GM12878 (cell line): ENCODE results near the gene TNRC6C. TPM values are rescaled to one million over a fixed set of nuclear protein-coding genes. Genes with fewer than 3 reads are reported as not detected.

Experiments used
- CBFB ChIP-seq: IDR thresholded peaks from 2 replicates; pipeline ENCODE4 v1.6.1; 2016; ENCODE audit warnings: antibody characterized with exemption, low read depth
- CHD2 ChIP-seq: IDR thresholded peaks from 2 replicates; pipeline ENCODE4 v1.6.1; 2011; ENCODE audit warnings: low read depth, low read length, improper control_type of control experiment, borderline replicate concordance
- E2F4 ChIP-seq: IDR thresholded peaks from 2 replicates; pipeline ENCODE4 v1.6.1; 2012; ENCODE audit warnings: low read depth, low read length, improper control_type of control experiment
- EZH2 ChIP-seq: IDR thresholded peaks from 2 replicates; pipeline ENCODE4 v1.6.1; 2012; ENCODE audit warnings: low read depth, mild to moderate bottlenecking, control low read depth, inconsistent platforms, low read length, borderline replicate concordance; ENCODE audit not compliant: control insufficient read depth
- GABPA ChIP-seq: IDR thresholded peaks from 2 replicates; pipeline ENCODE4 v1.6.1; 2014; ENCODE audit warnings: antibody characterized with exemption, low read depth, mild to moderate bottlenecking, inconsistent platforms
- LARP7 ChIP-seq: fragments of 450-650 bp; IDR thresholded peaks from 2 replicates; pipeline ENCODE4 v1.6.1; 2017; ENCODE audit warnings: mild to moderate bottlenecking
- MYC ChIP-seq: IDR thresholded peaks from 2 replicates; pipeline ENCODE4 v1.6.1; 2011; ENCODE audit warnings: mild to moderate bottlenecking, low read length, moderate library complexity, inconsistent platforms; ENCODE audit not compliant: insufficient read depth, insufficient replicate concordance, insufficient read length, severe bottlenecking
- NBN ChIP-seq: fragments of 450-650 bp; IDR thresholded peaks from 2 replicates; pipeline ENCODE4 v1.6.1; 2016
- SMAD5 ChIP-seq: IDR thresholded peaks from 2 replicates; pipeline ENCODE4 v1.6.1; 2016; ENCODE audit warnings: antibody characterized with exemption, low read depth
- SMARCA5 ChIP-seq: fragments of 450-650 bp; IDR thresholded peaks from 2 replicates; pipeline ENCODE4 v1.6.1; 2017; ENCODE audit warnings: mild to moderate bottlenecking
- SPI1 ChIP-seq: IDR thresholded peaks from 2 replicates; pipeline ENCODE4 v1.6.1; 2011; ENCODE audit warnings: low read depth, mild to moderate bottlenecking, low read length, moderate library complexity, borderline replicate concordance; ENCODE audit not compliant: insufficient read depth
- STAT3 ChIP-seq: IDR thresholded peaks from 2 replicates; pipeline ENCODE4 v1.6.1; 2011; ENCODE audit warnings: low read depth, low read length, improper control_type of control experiment
- ZNF24 ChIP-seq: fragments of 450-650 bp; IDR thresholded peaks from 2 replicates; pipeline ENCODE4 v1.6.1; 2017; ENCODE audit warnings: antibody characterized with exemption, mild to moderate bottlenecking
- polyA plus RNA-seq, 11 experiments: library from polyadenylated mRNA; depleted of rRNA in 4 of 11; unstranded in 6 of 11; stranded (reverse) in 5 of 11; fragments of >200 nt; fragmentation: Nextera tagmentation in 4 of 11; fragmentation: Illumina TruSeq in 1 of 11; extraction: Ambion mirVana in 4 of 11; extraction: Trizol in 1 of 11; gene quantifications; 1 replicate in 1 of 11; 2 replicates in 10 of 11; pipeline versions ENCODE4 v1.2.1 to v1.2.3, GENCODE V29; 2011 to 2016; ENCODE audit warnings: inconsistent platforms in 2 of 11, missing spikeins in 2 of 11, low read depth in 1 of 11
- total RNA-seq, 4 experiments: library from RNA; depleted of rRNA in 3 of 4; stranded (reverse); fragments of >200 nt in 3 of 4; fragmentation: Illumina TruSeq in 1 of 4; extraction: Trizol in 1 of 4; gene quantifications; 2 replicates each; pipeline versions ENCODE4 v1.2.1 to v1.2.3, GENCODE V29; 2013 to 2021
- TF ChIP-seq, protein P1 (sequence below): IDR thresholded peaks from 2 replicates; pipeline ENCODE4 v1.6.1; 2011; ENCODE audit warnings: borderline replicate concordance, low read depth, mild to moderate bottlenecking, moderate library complexity, low read length; ENCODE audit not compliant: insufficient read depth, poor library complexity, severe bottlenecking
- TF ChIP-seq, protein P2 (sequence below): fragments of 450-650 bp; IDR thresholded peaks from 2 replicates; pipeline ENCODE4 v1.6.1; 2017; ENCODE audit warnings: mild to moderate bottlenecking
- TF ChIP-seq, protein P3 (sequence below): IDR thresholded peaks from 2 replicates; pipeline ENCODE4 v1.6.1; 2011; ENCODE audit warnings: mild to moderate bottlenecking, low read depth, low read length, moderate library complexity; ENCODE audit not compliant: insufficient replicate concordance
- TF ChIP-seq, protein P4 (sequence below): IDR thresholded peaks from 2 replicates; pipeline ENCODE4 v1.6.1; 2012; ENCODE audit warnings: low read length, inconsistent platforms
- TF ChIP-seq, protein P5 (sequence below): IDR thresholded peaks from 2 replicates; pipeline ENCODE4 v1.6.1; 2012; ENCODE audit warnings: mild to moderate bottlenecking, low read depth, low read length

Gene TNRC6C
- total and polyA plus RNA-seq, 10 of the 15 experiments (the other 5 are each of a cell fraction or from before 2014, with no cell fraction given) = 0.40 to 6.1 (median 0.96) TPM

DNA sequence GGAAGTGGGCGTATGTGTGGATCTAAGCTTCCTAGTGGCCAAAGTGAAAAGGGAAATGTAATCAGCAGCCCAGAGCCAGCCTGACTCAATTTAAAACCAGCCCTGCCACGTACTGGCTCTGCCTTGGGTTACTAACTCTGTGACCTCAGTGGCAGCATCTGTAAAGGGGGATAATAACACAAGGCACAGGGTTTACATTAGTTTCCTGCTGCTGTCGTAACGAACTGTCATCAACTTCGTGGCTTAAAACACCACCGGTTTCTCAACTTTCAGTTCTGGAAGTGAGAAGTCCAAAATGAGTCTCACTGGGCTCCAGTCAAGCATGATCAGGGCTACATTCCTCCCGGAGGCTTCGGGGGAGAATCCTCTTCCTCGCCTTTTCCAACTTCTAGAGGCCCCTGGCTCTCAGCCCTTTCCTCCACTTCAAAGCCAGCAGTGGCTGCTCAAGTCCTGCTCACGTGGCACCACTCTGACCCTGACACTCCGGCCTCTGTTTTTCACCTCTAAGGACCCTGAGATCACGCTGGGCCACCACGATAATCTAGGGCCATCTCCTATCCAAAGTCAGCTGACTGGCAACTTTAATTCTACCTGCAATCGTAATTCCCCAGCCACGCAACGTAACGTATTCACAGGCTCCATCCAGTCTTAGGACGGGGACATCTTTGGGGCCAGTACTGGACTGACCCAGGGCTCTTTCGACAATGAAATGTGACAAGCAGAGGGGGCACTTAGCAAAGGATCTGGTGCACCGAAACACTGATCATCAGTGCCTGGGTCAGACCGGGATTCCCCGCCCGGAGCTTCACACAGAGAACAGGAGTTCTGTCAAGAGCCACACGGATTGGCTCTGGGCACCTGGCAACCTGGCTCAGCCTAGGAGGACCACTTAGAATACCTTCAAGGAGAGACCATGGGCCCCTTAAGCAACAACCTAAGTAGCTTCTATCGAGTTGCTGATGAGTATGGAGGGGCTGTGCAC, 155.6 kb downstream of the TNRC6C start (continued):
- TF ChIP-seq, protein P1, sequence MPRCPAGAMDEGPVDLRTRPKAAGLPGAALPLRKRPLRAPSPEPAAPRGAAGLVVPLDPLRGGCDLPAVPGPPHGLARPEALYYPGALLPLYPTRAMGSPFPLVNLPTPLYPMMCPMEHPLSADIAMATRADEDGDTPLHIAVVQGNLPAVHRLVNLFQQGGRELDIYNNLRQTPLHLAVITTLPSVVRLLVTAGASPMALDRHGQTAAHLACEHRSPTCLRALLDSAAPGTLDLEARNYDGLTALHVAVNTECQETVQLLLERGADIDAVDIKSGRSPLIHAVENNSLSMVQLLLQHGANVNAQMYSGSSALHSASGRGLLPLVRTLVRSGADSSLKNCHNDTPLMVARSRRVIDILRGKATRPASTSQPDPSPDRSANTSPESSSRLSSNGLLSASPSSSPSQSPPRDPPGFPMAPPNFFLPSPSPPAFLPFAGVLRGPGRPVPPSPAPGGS = no peak
- TF ChIP-seq NBN (no peak), CHD2 (no peak), STAT3 (no peak), MYC (no peak), GABPA (no peak), LARP7 (no peak), E2F4 (no peak), ZNF24 (no peak), SPI1 (no peak), SMAD5 (no peak), SMARCA5 (no peak), EZH2 (no peak), CBFB (peak; percentile 28; the same call in 1 of the 2 replicates)
- TF ChIP-seq, protein P2, sequence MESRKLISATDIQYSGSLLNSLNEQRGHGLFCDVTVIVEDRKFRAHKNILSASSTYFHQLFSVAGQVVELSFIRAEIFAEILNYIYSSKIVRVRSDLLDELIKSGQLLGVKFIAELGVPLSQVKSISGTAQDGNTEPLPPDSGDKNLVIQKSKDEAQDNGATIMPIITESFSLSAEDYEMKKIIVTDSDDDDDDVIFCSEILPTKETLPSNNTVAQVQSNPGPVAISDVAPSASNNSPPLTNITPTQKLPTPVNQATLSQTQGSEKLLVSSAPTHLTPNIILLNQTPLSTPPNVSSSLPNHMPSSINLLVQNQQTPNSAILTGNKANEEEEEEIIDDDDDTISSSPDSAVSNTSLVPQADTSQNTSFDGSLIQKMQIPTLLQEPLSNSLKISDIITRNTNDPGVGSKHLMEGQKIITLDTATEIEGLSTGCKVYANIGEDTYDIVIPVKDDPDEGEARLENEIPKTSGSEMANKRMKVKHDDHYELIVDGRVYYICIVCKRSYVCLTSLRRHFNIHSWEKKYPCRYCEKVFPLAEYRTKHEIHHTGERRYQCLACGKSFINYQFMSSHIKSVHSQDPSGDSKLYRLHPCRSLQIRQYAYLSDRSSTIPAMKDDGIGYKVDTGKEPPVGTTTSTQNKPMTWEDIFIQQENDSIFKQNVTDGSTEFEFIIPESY = no peak
- TF ChIP-seq, protein P3, sequence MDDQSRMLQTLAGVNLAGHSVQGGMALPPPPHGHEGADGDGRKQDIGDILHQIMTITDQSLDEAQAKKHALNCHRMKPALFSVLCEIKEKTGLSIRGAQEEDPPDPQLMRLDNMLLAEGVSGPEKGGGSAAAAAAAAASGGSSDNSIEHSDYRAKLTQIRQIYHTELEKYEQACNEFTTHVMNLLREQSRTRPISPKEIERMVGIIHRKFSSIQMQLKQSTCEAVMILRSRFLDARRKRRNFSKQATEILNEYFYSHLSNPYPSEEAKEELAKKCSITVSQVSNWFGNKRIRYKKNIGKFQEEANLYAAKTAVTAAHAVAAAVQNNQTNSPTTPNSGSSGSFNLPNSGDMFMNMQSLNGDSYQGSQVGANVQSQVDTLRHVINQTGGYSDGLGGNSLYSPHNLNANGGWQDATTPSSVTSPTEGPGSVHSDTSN = no peak
- TF ChIP-seq, protein P4, sequence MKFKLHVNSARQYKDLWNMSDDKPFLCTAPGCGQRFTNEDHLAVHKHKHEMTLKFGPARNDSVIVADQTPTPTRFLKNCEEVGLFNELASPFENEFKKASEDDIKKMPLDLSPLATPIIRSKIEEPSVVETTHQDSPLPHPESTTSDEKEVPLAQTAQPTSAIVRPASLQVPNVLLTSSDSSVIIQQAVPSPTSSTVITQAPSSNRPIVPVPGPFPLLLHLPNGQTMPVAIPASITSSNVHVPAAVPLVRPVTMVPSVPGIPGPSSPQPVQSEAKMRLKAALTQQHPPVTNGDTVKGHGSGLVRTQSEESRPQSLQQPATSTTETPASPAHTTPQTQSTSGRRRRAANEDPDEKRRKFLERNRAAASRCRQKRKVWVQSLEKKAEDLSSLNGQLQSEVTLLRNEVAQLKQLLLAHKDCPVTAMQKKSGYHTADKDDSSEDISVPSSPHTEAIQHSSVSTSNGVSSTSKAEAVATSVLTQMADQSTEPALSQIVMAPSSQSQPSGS = no peak
- TF ChIP-seq, protein P5, sequence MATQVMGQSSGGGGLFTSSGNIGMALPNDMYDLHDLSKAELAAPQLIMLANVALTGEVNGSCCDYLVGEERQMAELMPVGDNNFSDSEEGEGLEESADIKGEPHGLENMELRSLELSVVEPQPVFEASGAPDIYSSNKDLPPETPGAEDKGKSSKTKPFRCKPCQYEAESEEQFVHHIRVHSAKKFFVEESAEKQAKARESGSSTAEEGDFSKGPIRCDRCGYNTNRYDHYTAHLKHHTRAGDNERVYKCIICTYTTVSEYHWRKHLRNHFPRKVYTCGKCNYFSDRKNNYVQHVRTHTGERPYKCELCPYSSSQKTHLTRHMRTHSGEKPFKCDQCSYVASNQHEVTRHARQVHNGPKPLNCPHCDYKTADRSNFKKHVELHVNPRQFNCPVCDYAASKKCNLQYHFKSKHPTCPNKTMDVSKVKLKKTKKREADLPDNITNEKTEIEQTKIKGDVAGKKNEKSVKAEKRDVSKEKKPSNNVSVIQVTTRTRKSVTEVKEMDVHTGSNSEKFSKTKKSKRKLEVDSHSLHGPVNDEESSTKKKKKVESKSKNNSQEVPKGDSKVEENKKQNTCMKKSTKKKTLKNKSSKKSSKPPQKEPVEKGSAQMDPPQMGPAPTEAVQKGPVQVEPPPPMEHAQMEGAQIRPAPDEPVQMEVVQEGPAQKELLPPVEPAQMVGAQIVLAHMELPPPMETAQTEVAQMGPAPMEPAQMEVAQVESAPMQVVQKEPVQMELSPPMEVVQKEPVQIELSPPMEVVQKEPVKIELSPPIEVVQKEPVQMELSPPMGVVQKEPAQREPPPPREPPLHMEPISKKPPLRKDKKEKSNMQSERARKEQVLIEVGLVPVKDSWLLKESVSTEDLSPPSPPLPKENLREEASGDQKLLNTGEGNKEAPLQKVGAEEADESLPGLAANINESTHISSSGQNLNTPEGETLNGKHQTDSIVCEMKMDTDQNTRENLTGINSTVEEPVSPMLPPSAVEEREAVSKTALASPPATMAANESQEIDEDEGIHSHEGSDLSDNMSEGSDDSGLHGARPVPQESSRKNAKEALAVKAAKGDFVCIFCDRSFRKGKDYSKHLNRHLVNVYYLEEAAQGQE = no peak
